Stimulated activated CD4-positive, alpha-beta T cell treated with anti-CD3 and anti-CD28 coated beads, TNF-alpha, amount 100 ng/mL, for 1 hour (primary cell): Measurements from ENCODE around the gene GOSR2.

Experiments
- DNase-seq, 3 donors: peaks; one replicate each; pipeline ENCODE4 v3.0.0-alpha.2; 2020; ENCODE audit warnings: low read depth in 3 of 3, low spot score in 1 of 3

GOSR2 gene

GRCh38 chr17:46958041-46958591 lies 35.2 kb downstream of the GOSR2 start:
- DNase-seq, result no peak

- no peak for DNase-seq
These were observed 37.2 kb downstream of the GOSR2 start for GRCh38 chr17:46960152-46960551.

DNA sequence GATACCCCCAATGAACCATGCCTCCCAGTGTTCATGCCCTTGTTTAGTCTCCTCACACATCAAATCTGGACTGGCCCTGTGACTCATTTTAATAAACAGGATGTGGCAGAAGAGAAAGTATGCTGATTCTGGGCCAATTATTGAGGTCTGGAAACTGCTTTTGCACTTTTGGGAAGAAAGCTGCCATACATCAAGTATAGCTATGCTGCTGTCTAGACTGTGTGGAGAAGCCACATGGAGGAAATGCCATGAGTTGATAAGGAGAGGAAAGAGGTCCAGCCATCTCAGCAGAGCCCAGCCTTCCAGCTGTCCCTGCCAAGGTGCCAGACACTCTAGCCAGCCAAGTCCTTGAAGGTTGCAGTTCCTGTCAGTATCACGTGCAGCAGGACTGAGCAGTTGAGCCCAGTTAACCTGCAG lies 39.4 kb downstream of the GOSR2 start:
- no peak for DNase-seq

- no peak for DNase-seq
These were observed 40.6 kb downstream of the GOSR2 start for GRCh38 chr17:46963571-46963970.

- no peak for DNase-seq
These were observed 41.6 kb downstream of the GOSR2 start for GRCh38 chr17:46964315-46965265.

DNA sequence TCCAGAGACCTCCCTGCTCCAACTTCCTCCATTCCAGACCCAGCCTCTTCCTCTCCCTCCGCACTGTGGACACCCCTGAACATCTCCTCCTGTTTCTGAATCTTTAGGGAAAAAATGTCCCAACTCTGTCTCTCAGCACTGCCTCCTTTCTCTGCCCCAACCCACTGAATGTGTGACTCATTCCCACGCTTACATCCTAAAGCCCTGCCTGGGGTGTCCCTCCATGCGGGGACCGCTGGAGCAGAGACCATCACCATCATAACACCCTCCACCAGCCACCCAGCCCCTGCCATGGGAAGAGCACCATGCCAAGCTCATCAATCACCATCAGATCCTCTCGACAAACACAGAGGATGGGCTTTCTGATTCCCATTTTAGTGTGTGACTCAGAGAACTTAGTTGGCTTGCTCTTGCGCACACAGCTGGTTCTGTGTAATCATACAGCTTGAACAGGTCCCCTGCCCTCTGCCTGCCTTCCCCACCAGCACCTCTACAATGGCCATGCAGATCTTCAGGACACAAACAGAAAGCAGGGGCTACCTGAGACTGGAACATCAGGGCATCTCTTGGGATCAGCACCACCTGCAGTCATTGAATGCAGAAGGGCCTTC lies 45.4 kb downstream of the GOSR2 start:
- no peak for DNase-seq

DNA sequence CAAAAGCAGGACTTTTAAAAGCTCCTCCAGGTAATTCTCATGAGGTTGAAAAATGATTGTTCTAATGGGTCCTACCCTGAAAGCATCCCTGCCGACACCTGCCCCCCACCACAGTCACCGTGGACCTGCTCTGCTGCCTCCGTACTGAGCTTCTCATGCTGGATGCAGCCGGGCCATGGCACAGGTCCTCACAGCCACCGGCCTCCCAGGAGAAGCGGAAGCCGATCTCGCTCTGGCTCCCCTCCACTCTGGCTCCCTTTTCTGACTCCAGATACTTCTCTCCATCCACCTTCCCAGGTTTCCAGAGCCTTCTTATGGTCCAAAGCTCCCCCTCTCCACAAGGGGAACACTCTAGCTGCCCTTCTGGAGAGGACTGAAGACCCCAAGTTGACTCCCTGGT lies 45.9 kb downstream of the GOSR2 start:
- no peak for DNase-seq

DNA sequence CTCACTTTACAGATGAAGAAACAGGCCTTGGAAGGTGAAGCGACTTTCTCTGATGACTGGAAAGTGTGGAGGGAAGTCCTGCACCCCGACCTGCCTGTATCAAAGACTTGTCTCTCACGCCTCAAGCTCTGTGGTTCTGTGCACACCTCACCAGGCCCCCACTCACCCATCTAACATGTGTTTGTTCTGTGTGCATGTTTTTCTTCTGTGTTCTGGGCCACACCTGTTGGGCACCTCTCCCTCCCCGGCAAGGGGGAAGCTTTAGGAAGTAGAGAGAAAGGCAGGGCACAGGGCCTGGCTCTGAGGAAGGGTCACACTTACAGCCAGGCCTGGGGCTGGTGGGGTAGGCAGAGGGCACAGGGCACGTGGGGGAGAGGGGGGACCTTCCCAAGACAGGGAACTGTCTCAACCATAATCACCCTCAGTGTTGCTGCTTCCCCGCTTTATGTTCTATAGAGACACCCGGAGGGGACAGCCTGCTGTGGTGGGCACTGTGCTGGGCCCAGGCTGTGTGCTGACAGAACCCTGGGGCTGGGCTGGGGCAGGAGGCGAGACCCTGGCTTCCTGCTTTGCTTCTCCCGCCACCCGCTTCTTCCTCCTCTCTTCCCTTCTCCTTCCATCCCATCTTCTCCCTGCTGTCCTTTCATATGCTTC lies 48.8 kb downstream of the GOSR2 start:
- DNase-seq, result no peak

DNA sequence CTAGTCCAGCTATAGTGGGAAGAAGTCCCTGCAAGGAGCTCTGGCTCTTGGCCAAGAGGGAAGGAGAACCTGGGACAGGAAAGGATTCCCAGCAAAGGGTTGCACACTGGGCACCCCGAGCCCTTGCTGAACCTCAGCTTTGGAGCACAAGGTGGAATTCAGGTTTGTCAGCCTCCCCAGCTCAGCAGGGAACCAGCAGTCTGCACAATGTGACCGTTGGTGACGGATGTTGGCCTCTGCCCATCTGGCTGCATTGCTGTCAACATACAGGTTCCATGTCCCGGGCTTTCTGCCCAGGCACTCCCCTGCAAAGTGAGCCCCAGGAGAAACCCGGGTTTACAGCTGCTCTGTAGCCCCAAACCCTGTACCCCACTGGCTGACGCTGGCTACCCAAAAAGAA lies 49.4 kb downstream of the GOSR2 start:
- DNase-seq, result no peak

DNA sequence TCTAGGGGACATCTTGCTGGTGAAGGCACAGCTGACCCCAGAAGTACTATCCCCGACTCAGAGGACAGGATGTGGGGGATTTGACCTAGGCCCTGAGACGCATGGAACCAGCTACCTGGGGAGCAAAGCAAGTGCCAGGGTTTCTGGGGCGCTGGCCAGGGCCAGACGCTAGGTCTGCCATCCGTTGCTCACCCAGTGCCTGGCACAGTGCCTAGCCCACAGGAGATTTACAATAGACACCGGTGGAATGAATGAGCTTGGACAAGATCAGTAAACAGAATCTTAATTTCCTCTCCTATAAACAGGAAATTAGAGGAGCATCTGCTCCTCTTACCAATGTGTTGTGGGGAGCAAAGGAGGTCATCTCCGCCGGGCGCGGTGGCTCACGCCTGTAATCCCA lies 51.1 kb downstream of the GOSR2 start:
- DNase-seq, result no peak

DNA sequence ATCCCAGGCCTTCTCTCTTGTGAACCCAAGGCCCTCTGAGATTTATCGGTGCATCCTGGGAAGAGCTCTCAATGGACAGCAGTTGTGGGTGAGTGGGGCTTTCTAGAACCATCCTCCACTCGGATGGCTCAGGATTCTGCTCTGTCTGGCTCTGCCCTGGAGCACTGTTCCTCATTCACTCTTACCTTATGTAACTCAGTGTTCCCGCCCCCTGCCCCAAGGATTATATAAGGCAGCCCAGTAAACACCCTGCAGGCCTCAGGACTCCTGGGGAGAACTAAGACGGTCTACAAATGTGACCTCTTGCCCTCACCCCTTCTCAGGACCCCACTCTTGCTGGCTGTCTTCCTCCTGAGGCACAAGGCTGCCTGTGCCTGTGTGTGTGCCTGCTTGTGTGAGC lies 52.3 kb downstream of the GOSR2 start:
- no peak for DNase-seq

DNA sequence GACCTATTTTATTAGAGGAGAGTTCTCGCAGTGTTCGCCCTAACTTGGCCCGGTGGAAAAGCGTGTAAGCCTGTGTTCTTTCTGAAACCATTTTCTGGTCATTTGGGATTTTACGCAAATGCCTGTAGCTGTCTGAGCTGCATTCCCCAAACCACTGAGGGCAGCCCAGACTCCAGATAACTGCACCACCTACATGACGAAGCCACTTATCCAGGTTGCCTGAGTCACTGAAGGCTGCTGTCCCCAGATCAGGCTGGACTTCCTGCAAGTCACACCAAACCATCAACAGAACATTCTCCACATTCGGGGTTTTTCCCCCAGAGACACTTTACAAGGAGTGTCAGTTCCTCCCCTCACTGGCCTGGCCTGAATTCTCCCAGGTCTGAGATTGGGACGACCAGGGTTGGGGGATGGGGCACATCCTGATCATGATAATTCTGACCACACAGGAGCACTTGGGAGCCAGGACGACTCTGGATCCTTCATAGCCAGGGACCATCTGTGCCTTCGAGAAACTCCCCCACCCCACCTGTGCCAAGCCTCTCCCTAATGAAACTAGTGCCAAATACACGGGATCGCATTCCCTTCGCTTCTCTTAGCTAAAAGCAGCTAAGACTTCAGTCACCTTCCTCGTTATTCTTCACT lies 53.8 kb downstream of the GOSR2 start:
- no peak for DNase-seq

- DNase-seq, result no peak
These were observed 54.4 kb downstream of the GOSR2 start for GRCh38 chr17:46977348-46977747.

GRCh38 chr17:46977750-46978488 lies 55.0 kb downstream of the GOSR2 start:
- no peak for DNase-seq

- DNase-seq, result no peak
These were observed 55.7 kb downstream of the GOSR2 start for GRCh38 chr17:46978489-46979146.

DNA sequence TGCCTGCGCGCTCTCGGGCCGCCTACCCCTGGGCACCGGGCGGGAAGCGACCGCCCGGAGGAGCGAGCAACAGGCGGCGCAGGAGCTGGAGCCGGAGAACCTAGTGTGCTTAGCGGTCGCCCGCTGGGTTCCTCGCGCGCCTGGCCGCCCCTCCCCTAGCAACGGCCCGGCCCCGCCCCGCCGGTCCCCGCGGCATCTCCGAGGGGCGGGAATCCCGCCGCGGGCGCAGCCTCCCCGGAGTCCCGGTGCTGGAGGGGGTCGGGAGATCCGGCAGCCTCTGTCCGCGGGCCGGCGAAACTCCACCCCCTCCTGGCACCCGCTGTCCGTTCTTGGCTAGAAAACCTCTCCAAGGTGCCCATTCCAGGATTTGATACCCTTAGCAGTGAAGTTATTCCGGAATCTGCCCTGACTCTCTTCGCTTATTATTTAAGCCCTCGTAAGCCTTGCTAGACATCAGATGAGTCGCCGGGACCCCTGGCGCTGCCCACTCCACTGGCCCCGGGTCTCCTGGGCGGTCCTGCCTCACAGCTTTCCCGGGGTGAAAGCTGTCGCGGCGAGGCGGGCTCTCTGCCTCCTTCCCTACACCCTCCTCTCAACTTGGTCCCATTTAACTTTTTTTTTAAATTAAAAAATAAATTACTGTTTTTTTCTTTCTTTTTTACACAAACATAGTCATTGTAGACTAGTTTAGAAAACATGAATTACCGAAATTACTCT lies 56.3 kb downstream of the GOSR2 start, which contains the start of gene RPRML:
RPRML (minus strand) TSS at position 107 of the 717 bp plus-strand sequence. CDS start 246 bp downstream, outside the sequence.
- no peak for DNase-seq

GRCh38 chr17:46982577-46982976 lies 59.6 kb downstream of the GOSR2 start:
- DNase-seq, result no peak

DNA sequence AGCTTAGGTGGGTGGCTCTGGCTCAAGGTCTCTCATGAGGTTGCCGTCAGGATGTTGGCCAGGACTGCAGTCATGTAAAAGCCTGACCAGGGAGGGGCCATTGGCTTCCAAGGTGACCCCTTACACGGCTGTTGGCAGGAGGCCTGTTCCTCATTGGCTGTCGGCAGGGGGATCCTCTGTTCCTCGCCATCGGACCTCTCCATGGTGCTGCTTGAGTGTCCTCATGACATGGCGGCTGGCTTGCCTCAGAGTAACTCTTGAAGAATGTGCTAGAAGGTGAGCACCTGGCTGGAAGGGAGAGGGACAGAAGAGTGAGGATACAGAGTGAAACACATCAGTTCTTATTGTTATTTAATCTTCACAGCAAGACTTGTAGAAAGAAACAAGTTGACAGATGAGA lies 60.8 kb downstream of the GOSR2 start:
- no peak for DNase-seq

- no peak for DNase-seq
These were observed 61.4 kb downstream of the GOSR2 start for GRCh38 chr17:46984341-46984740.
